ENCODE results near the gene NTNG2. TPM values are rescaled to one million over a fixed set of nuclear protein-coding genes. Genes with fewer than 3 reads are reported as not detected.
A peak's percentile ranks its signal among the peaks of the same experiment; 100 is the strongest.

The NTNG2 gene
- total RNA-seq, 1 donor from 2014 or later: 2.4 TPM

DNA sequence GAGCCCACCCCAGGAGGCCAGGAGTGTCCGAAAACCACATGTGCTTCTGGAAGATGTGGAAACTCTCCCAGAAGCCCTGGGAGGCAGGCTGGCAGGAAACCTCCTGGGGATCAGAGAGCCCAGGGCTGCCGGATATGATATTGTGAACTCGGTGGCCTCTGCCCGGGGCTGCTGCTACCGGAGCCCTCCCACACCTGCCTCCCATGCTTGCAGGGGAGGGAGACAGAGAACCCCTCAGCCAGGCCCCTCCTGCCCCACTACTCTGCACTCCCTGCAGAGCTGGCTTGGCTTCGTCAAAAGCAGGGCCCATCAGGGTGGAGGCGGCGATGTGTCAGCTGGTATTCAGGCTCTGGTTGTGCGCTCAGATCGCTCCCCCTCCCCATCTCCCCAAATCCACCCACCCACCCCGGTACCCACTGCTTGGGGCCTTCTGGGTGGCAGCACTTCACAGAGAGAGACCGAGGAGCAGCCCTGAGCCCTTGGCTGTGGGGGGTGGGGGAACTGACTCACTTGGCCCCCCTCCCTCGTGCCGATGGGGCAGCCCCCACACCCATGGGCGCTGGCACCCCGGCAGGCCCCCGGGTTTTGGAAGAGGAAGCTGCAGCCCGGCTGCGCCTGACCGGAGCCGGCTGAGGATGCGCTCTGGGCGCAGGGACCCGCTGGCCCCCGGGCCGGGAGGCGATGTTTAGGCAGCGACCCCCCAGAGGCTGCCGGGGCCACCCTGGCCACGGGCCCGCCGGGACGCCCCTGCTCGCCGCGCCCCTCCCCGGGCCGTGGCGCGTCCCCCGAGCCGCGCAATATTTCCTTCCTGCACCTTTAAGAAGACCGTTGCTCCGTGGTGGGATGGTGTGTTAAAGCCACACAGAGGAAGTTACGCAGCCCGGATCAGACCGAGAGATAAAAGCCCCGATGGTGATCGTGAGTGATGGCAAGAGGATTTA, 786 bp upstream of the NTNG2 start:
- no peaks in the 10 kb centered on the region for H3K9me3 Mint-ChIP-seq (ENCODE audit: low read depth)
- H3K27me3 Mint-ChIP-seq: peaks cover 80% of the 10 kb centered on the region
- TF ChIP-seq, protein P1, sequence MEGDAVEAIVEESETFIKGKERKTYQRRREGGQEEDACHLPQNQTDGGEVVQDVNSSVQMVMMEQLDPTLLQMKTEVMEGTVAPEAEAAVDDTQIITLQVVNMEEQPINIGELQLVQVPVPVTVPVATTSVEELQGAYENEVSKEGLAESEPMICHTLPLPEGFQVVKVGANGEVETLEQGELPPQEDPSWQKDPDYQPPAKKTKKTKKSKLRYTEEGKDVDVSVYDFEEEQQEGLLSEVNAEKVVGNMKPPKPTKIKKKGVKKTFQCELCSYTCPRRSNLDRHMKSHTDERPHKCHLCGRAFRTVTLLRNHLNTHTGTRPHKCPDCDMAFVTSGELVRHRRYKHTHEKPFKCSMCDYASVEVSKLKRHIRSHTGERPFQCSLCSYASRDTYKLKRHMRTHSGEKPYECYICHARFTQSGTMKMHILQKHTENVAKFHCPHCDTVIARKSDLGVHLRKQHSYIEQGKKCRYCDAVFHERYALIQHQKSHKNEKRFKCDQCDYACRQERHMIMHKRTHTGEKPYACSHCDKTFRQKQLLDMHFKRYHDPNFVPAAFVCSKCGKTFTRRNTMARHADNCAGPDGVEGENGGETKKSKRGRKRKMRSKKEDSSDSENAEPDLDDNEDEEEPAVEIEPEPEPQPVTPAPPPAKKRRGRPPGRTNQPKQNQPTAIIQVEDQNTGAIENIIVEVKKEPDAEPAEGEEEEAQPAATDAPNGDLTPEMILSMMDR (IDR thresholded peaks at IDR 0.05; ENCODE audit: unreplicated experiment): no peak
- H3K27ac Mint-ChIP-seq: peak overlapping the region; percentile 81
- no peak for DNase-seq (ENCODE audit: low spot score, unreplicated experiment)
- H3K4me1 Mint-ChIP-seq (ENCODE audit: low read depth): peaks cover 3% of the 10 kb centered on the region
- H3K36me3 Mint-ChIP-seq (ENCODE audit: insufficient read depth): no peaks in the 10 kb centered on the region
- H3K4me3 Mint-ChIP-seq (ENCODE audit: low read depth): peak overlapping the region; percentile 82

DNA sequence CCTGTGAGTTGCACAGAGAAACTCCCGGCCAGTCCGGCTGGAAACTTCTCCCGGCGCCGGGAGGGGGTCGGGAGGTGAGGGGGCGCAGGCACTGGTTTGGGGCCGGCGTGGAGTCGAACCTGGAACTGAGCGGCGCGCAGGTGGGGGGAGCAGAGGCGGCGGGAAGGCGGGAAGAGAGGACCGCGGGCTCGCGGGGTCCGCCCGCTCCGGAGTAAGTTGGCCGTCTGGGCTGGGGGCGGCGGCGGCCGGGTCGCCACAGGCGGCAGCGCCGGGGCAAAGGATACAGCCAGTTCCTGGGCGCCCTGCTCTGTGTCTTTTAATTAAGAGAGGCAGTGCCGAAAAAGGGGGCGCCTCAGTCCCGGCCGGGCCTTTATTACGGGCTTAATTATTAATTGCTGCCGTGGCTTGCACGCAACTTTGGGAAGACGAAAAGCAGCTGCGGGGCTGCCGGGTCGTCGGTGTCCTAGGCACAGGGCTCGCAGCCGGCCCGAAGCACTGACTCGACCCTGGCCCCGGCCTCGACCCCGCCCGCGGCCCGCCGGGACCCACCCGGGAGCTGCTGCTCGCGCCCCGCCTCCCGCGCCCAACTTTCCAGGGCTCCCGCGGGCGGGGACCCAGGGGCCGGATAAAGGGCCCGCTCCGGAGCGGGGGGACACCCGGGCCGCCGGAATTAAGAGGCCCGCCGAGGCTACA, 1.1 kb downstream of the NTNG2 start:
- no peak for DNase-seq (ENCODE audit: low spot score, unreplicated experiment)
- Mint-ChIP-seq H3K4me1 (ENCODE audit: low read depth) (peaks cover 3% of the 10 kb centered on the region), H3K4me3 (ENCODE audit: low read depth) (no peak overlapping the region), H3K27me3 (peaks cover 83% of the 10 kb centered on the region), H3K9me3 (ENCODE audit: low read depth) (no peaks in the 10 kb centered on the region), H3K27ac (no peak overlapping the region), H3K36me3 (ENCODE audit: insufficient read depth) (no peaks in the 10 kb centered on the region)
- TF ChIP-seq, protein P1 (IDR thresholded peaks at IDR 0.05; ENCODE audit: unreplicated experiment): no peak

DNA sequence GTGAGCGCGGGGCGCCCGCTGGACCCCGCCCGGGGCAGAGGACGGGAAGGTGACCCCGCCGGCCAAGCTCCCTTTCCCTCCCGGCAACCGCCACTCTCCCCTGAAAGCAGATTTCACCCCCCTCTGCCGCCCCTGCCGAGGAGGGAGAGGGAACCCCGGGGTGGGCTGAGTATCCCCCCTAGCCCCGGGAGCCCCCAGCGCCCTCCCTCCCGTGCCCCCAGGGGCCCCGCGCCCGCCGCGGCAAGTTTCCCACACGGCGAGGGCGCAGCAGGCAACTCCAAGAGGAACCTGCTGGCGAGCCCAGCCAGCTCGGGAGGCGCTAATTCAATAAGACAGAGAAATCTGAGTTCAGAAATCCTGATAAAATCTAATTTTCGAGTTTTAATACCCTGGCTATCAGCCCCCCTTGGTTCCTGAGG, 1.6 kb downstream of the NTNG2 start:
- Mint-ChIP-seq H3K4me3 (ENCODE audit: low read depth) (no peak overlapping the region), H3K27me3 (peaks cover 81% of the 10 kb centered on the region), H3K4me1 (ENCODE audit: low read depth) (peaks cover 3% of the 10 kb centered on the region), H3K27ac (no peak overlapping the region), H3K36me3 (ENCODE audit: insufficient read depth) (no peaks in the 10 kb centered on the region), H3K9me3 (ENCODE audit: low read depth) (no peaks in the 10 kb centered on the region)
- TF ChIP-seq, protein P1 (IDR thresholded peaks at IDR 0.05; ENCODE audit: unreplicated experiment): no peak
- DNase-seq (ENCODE audit: low spot score, unreplicated experiment): no peak

DNA sequence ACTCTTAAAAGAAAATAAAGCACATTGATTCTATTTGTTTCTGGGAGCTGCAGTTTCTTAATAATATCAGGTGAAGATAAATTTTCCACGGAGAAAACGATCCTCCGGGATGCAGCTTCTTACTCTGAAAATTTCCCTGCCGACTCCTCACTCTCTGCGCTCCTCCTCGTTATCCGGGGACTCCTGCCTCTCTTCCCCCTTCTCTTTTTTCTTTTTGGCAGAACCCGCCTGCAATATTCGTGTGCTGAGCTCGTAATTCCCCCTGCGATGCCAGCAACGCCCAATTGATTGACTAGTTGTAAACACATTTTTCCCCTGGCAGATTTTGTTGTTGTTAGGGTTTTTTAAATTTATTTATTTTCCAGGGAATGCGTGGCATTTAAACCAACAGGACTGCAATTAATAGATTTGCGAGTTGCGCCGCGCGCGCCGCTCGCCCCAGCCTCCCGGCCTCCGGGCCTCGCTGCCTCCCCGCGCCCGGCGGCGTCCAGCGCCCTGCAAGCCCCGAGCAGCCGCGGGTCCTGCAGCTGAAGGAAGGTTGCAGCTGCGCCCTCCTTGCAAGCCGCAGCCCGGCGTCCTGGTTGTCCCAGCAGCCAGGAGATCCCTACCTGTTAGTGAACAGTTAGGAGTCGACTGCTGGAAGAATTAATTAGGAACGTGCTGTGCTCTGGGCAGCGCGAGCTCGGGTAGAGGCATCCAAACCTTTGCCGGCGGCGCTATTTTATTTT, 2.2 kb downstream of the NTNG2 start:
- peak overlapping the region; percentile 34 for H3K4me3 Mint-ChIP-seq (ENCODE audit: low read depth)
- H3K4me1 Mint-ChIP-seq (ENCODE audit: low read depth): peaks cover 3% of the 10 kb centered on the region
- TF ChIP-seq, protein P1 (IDR thresholded peaks at IDR 0.05; ENCODE audit: unreplicated experiment): no peak
- no peaks in the 10 kb centered on the region for H3K9me3 Mint-ChIP-seq (ENCODE audit: low read depth)
- H3K36me3 Mint-ChIP-seq (ENCODE audit: insufficient read depth): no peaks in the 10 kb centered on the region
- DNase-seq (ENCODE audit: low spot score, unreplicated experiment): no peak
- peaks cover 77% of the 10 kb centered on the region for H3K27me3 Mint-ChIP-seq
- H3K27ac Mint-ChIP-seq: peak overlapping the region; percentile 17
